Natural killer cell (primary cell): Measurements from ENCODE around the gene HOXD9. TPM values are rescaled to one million over a fixed set of nuclear protein-coding genes. Genes with fewer than 3 reads are reported as not detected.

Experiments
- ATAC-seq, 3 donors: fragments of 150-1000 bp in 2 of 3; fragments of 200-7000 bp in 1 of 3; cut with Tn5 transposase; 1 replicate in 1 of 3; 2 replicates in 2 of 3; pipeline ENCODE4 v1.10.0; 2021; ENCODE audit warnings: mild to moderate bottlenecking in 2 of 3, moderate library complexity in 2 of 3
- DNase-seq, 2 donors: peaks; one replicate each; pipeline versions ENCODE4 v3.0.0 to v3.0.0-alpha.2; 2013 to 2021; ENCODE audit warnings: mixed read lengths in 1 of 2
- H3K27ac ChIP-seq: one replicate; pipeline ENCODE4 v1.5.1; 2013; ENCODE audit warnings: mild to moderate bottlenecking, low read length
- H3K27me3 ChIP-seq: one replicate; pipeline ENCODE4 v1.6.1; 2013; ENCODE audit warnings: low read length; ENCODE audit not compliant: control insufficient read depth, insufficient read depth
- H3K36me3 ChIP-seq: one replicate; pipeline ENCODE4 v1.6.1; 2013; ENCODE audit warnings: low read length; ENCODE audit not compliant: control insufficient read depth, insufficient read depth
- H3K4me1 ChIP-seq: one replicate; pipeline ENCODE4 v1.6.1; 2013; ENCODE audit warnings: low read length; ENCODE audit not compliant: control insufficient read depth, insufficient read depth
- H3K4me3 ChIP-seq: one replicate; pipeline ENCODE4 v1.5.1; 2013; ENCODE audit warnings: low read length
- H3K9me3 ChIP-seq: one replicate; pipeline ENCODE4 v1.6.1; 2013; ENCODE audit warnings: low read length; ENCODE audit not compliant: control insufficient read depth, insufficient read depth
- H3K27ac Mint-ChIP-seq, 2 donors: one replicate each; pipeline ENCODE4 v1.8.0; 2022; ENCODE audit warnings: mild to moderate bottlenecking in 2 of 2, mixed read lengths in 2 of 2, moderate library complexity in 1 of 2
- H3K27me3 Mint-ChIP-seq, 2 donors: one replicate each; pipeline ENCODE4 v1.8.0; 2022; ENCODE audit warnings: low read depth in 2 of 2, mixed read lengths in 2 of 2
- H3K36me3 Mint-ChIP-seq: one replicate; pipeline ENCODE4 v1.8.0; 2022; ENCODE audit warnings: mixed read lengths
- H3K4me1 Mint-ChIP-seq, 2 donors: one replicate each; pipeline ENCODE4 v1.8.0; 2022; ENCODE audit warnings: mixed read lengths in 2 of 2
- H3K4me3 Mint-ChIP-seq: one replicate; pipeline ENCODE4 v1.8.0; 2022; ENCODE audit warnings: mild to moderate bottlenecking, moderate library complexity, mixed read lengths
- H3K9me3 Mint-ChIP-seq, 2 donors: one replicate each; pipeline ENCODE4 v1.8.0; 2022; ENCODE audit warnings: mixed read lengths in 2 of 2
- WGBS: methylation state at CpG from one replicate; pipeline ENCODE4 v1.1.7; 2013; ENCODE audit warnings: missing lambda C conversion rate; ENCODE audit not compliant: insufficient coverage; 5-methylcytosine and 5-hydroxymethylcytosine counted together
- intact Hi-C: fragments of 100-400 bp; cut with micrococcal nuclease; formaldehyde crosslinking; loops from one replicate; pipeline ENCODE4 v1.14.2; 2022
- total RNA-seq, 4 donors: library from RNA; stranded (reverse); fragments of 120-200 nt in 1 of 4; gene quantifications; one replicate each; pipeline versions ENCODE4 v1.2.3 to v1.2.4, GENCODE V29; 2013 to 2022
- TF ChIP-seq, protein P1 (sequence below): fragments of 200-600 bp; IDR thresholded peaks from one replicate; pipeline ENCODE4 v1.8.0; 2022; ENCODE audit warnings: antibody characterized with exemption

The HOXD9 gene
- total RNA-seq, 3 donors from 2014 or later (not counting 1 experiment from before 2014, with no cell fraction given) = not detected

DNA sequence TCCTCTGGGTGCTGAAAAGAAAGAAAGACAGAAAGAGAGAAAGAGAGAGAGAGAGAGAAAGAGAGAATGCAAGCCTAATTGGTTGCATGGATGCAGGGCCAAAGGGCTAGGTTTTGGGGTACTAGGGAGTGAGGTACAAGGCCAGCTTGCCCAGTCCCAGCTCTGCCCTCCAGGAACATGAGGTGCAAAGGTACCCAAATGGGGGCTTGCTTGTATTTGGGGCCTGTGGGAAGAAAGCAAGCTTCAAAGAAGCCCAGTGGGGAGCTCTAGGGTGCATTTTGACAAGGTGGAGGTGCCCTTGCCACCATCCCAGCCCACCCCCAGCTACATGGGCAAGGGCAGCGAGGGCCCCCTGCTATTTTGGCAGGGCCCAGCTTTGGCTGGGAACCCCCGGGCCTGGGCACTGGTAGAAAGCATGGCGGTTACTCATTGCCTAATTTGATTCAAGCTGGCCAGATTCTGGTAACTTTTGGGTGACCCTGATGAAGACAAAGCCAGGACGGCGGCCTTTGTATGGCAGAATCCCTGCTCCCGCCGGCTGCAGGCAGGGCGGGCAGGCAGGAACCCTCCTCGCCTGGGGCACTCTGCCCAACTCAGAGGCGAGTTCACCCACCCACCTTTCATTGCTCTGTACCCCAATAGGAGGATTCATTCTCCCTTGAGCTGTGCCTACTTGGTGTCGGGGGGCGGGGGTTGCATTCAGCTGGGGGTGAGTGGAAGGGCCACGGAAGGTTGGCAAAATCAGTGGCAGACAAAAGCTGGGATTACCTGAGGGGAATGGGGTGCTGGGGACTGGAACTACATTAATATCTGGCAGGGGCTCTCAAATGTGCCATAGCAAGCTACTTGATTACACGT, 28.3 kb downstream of the HOXD9 start:
- H3K27ac Mint-ChIP-seq = no peak overlapping the region
- DNase-seq (no peak), ATAC-seq (no peak)
- peaks cover 0 to 6% of the 10 kb centered on the region in 2 donors for H3K4me1 Mint-ChIP-seq
- Histone ChIP-seq H3K27ac (no peak overlapping the region), H3K27me3 (peaks cover 67% of the 10 kb centered on the region), H3K36me3 (no peaks in the 10 kb centered on the region), H3K4me1 (peaks cover 4% of the 10 kb centered on the region), H3K9me3 (no peaks in the 10 kb centered on the region), H3K4me3 (no peak overlapping the region)
- TF ChIP-seq, protein P1, sequence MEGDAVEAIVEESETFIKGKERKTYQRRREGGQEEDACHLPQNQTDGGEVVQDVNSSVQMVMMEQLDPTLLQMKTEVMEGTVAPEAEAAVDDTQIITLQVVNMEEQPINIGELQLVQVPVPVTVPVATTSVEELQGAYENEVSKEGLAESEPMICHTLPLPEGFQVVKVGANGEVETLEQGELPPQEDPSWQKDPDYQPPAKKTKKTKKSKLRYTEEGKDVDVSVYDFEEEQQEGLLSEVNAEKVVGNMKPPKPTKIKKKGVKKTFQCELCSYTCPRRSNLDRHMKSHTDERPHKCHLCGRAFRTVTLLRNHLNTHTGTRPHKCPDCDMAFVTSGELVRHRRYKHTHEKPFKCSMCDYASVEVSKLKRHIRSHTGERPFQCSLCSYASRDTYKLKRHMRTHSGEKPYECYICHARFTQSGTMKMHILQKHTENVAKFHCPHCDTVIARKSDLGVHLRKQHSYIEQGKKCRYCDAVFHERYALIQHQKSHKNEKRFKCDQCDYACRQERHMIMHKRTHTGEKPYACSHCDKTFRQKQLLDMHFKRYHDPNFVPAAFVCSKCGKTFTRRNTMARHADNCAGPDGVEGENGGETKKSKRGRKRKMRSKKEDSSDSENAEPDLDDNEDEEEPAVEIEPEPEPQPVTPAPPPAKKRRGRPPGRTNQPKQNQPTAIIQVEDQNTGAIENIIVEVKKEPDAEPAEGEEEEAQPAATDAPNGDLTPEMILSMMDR = no peak
- WGBS = 40% methylated on average over 14 of the region's 14 CpGs
- H3K9me3 Mint-ChIP-seq = no peaks in the 10 kb centered on the region
- intact Hi-C loops = no loop called here
- H3K27me3 Mint-ChIP-seq = peaks cover 66 to 67% of the 10 kb centered on the region in 2 donors
- H3K36me3 Mint-ChIP-seq = no peaks in the 10 kb centered on the region
- no peak overlapping the region for H3K4me3 Mint-ChIP-seq

DNA sequence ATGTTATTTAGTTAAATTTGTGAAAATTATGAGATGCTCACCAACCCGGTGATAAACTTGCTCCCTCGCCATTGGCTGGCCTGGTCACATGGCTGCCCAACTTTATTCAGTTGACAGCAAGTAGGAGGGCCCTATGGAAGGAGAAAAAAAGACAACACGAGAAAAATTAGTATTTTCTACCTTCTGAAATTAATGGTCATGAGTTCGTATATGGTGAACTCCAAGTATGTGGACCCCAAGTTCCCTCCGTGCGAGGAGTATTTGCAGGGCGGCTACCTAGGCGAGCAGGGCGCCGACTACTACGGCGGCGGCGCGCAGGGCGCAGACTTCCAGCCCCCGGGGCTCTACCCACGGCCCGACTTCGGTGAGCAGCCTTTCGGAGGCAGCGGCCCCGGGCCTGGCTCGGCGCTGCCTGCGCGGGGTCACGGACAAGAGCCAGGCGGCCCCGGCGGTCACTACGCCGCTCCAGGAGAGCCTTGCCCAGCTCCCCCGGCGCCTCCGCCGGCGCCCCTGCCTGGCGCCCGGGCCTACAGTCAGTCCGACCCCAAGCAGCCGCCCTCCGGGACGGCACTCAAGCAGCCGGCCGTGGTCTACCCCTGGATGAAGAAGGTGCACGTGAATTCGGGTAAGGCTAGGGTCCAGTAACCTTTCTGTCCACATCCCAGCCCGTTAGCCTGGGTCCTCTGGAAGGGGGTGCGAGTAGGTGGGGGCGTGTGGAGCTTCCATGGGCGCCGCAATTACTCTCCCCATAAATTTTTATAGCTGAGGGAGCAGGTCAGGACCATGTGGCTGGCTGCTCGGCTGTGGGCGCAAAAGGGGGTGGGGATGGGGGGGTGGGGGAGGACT, 29.1 kb downstream of the HOXD9 start, which contains the start of gene HOXD4:
TSS of gene HOXD4 (plus strand) at position 109 of the 846 bp plus-strand sequence. CDS start at position 193, 84 bp downstream.
- no peak within 1 kb of the TSS for H3K27ac Mint-ChIP-seq
- peaks cover 70% of the 10 kb centered on the region for H3K27me3 ChIP-seq
- H3K36me3 Mint-ChIP-seq = no peaks in the 10 kb centered on the region
- H3K9me3 ChIP-seq = no peaks in the 10 kb centered on the region
- no peak within 1 kb of the TSS for H3K27ac ChIP-seq
- H3K9me3 Mint-ChIP-seq = no peaks in the 10 kb centered on the region
- no peak within 1 kb of the TSS for H3K4me3 ChIP-seq
- peaks cover 62 to 69% of the 10 kb centered on the region in 2 donors for H3K27me3 Mint-ChIP-seq
- ATAC-seq (no peak), DNase-seq (no peak)
- WGBS = 7% methylated on average over 50 of the region's 55 CpGs
- peaks cover 0 to 6% of the 10 kb centered on the region in 2 donors for H3K4me1 Mint-ChIP-seq
- H3K4me1 ChIP-seq = peaks cover 4% of the 10 kb centered on the region
- TF ChIP-seq, protein P1 = no peak
- H3K4me3 Mint-ChIP-seq = no peak within 1 kb of the TSS
- intact Hi-C loops = no loop called here
- H3K36me3 ChIP-seq = no peaks in the 10 kb centered on the region

DNA sequence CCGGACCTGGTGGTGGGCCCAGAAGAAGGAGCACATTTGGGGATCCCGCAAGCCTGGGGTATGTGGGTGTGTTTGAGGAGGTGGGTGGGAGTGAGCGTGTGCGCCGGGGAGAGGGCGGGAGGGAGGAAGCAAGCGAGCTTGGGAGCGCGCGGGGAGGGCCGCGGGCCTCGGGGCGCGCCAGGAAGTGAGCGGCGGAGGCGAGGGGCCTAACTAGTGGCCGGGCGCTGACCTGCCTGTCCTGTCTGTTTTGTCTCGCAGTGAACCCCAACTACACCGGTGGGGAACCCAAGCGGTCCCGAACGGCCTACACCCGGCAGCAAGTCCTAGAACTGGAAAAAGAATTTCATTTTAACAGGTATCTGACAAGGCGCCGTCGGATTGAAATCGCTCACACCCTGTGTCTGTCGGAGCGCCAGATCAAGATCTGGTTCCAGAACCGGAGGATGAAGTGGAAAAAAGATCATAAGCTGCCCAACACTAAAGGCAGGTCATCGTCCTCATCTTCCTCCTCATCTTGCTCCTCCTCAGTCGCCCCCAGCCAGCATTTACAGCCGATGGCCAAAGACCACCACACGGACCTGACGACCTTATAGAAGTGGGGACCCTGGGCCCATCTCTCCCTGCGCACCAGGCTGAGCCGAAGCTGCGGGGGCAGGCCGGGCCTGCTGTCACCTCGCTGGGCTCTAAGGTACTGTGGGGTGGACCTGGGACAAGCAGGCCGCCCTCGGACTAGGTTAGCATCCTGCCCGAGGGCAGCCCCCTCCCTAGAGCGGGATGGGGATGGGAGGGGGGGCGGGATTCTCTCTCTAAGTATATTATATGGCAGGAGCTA, 30.0 kb downstream of the HOXD9 start:
- intact Hi-C loops = no loop called here
- Mint-ChIP-seq H3K27ac (no peak overlapping the region), H3K9me3 (no peaks in the 10 kb centered on the region), H3K4me1 (peaks cover 0 to 9% of the 10 kb centered on the region in 2 donors), H3K27me3 (peaks cover 62 to 67% of the 10 kb centered on the region in 2 donors), H3K36me3 (no peaks in the 10 kb centered on the region), H3K4me3 (no peak overlapping the region)
- no peak for ATAC-seq
- 12% methylated on average over 47 of the region's 48 CpGs for whole genome bisulfite sequencing
- H3K27me3 ChIP-seq = peaks cover 68% of the 10 kb centered on the region
- H3K9me3 ChIP-seq = no peaks in the 10 kb centered on the region
- H3K27ac ChIP-seq = no peak overlapping the region
- H3K36me3 ChIP-seq = no peaks in the 10 kb centered on the region
- TF ChIP-seq, protein P1 = no peak
- H3K4me3 ChIP-seq = no peak overlapping the region
- DNase-seq = no peak
- peaks cover 4% of the 10 kb centered on the region for H3K4me1 ChIP-seq
